ENCODE measurements around the gene SLC7A11.

DNA sequence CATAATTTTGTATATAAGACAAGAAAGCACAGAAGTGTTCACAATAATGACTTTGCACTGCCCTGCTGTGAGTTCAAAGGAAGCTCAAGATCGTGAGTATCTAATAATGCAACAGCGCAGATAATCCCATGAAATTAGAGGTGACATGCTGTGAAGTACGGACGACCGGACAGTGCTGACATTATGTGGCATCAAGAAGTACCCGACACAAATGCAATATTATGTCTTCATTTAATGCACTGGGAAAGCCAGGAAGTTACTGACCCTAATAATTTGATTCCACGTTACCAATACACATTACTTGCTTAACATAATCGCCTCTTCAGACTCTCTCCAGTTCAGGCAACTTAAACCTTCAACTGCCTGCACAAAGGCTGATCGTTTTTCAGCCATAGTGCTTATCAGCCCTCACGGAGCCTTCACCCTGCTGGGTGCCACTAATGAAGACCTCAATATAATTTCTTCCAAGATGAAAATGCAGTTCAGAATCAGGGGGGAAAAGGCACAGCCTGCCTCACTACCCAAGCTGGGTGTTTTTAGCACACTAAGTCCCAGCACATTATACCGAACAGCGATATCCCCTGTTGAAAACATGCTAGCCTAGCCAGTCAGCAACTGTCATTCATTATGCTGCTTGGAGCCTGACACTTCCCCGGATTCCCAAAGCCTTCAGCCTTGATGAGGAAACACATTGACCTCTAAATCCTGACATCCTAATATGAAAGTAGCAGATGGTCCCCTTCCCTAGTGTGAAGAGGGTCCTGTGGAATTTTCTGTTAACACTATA, 56.1 kb downstream of the SLC7A11 start:
- no peak for TF ChIP-seq CTCF (IDR thresholded peaks at IDR 0.05)
- no peak for TF ChIP-seq EZH2phosphoT487 (IDR thresholded peaks at IDR 0.05)
